BE2C (cell line): ENCODE data around the gene UBXN10.
A peak's percentile ranks its signal among the peaks of the same experiment; 100 is the strongest.

Source experiments
- DNase-seq: peaks from one replicate; pipeline ENCODE4 v3.0.0-alpha.2; 2020
- H3K27me3 ChIP-seq: fragments of 250-450 bp; sonication (Bioruptor Pico); 2 replicates; pipeline ENCODE4 v1.5.1; 2020; ENCODE audit warnings: mild to moderate bottlenecking
- H3K36me3 ChIP-seq: fragments of 250-450 bp; sonication (Bioruptor Pico); 2 replicates; pipeline ENCODE4 v1.5.1; 2020; ENCODE audit warnings: mild to moderate bottlenecking
- H3K4me1 ChIP-seq: fragments of 250-450 bp; sonication (Bioruptor Pico); 2 replicates; pipeline ENCODE4 v1.5.1; 2020
- H3K4me3 ChIP-seq: 2 replicates; pipeline ENCODE4 v1.5.1; 2011; ENCODE audit warnings: low read depth, low read length
- H3K9me3 ChIP-seq: fragments of 250-450 bp; sonication (Bioruptor Pico); 2 replicates; pipeline ENCODE4 v1.5.1; 2020
- TF ChIP-seq, protein P1 (sequence below): IDR thresholded peaks from 2 replicates; pipeline ENCODE4 v1.5.1; 2012; ENCODE audit warnings: mild to moderate bottlenecking, low read depth, low read length

UBXN10 gene

DNA sequence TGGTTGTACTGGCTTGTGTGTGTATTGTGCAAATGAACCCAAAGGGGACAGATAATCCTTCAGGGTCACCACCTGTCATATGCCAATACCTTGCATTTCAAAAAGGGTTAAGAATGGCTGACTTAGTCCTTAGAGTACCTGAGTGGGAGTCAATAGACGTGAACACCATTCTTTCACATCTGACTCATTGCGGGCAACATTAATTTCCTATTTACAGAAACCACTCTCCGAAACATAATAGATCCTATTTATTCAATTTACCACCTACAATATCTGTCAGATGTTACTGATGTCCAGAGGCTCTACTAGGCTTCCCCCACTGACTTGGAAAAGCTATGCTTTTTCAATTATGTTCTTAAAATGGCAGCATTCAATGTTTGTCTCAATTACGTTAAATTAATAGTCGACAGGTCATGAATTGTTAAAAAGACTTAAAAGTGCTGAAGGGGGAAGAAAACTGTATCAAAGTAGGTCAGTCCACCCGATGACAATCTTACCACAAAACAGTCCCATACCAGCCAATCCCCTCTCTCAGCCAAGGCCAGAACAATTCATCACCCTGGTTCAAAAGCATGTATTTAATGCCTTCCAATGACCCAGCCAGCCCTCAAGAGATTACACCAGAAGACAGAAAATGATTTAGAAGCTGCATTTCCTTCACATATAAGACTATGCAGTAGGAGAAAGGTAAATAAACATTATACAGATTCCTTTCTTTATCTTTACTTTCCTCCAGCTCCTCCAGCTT lies 49.1 kb downstream of the UBXN10 start:
- no peak for DNase-seq
- H3K36me3 ChIP-seq: no peaks in the 10 kb centered on the region
- no peaks in the 10 kb centered on the region for H3K27me3 ChIP-seq
- no peaks in the 10 kb centered on the region for H3K9me3 ChIP-seq
- TF ChIP-seq, protein P1, sequence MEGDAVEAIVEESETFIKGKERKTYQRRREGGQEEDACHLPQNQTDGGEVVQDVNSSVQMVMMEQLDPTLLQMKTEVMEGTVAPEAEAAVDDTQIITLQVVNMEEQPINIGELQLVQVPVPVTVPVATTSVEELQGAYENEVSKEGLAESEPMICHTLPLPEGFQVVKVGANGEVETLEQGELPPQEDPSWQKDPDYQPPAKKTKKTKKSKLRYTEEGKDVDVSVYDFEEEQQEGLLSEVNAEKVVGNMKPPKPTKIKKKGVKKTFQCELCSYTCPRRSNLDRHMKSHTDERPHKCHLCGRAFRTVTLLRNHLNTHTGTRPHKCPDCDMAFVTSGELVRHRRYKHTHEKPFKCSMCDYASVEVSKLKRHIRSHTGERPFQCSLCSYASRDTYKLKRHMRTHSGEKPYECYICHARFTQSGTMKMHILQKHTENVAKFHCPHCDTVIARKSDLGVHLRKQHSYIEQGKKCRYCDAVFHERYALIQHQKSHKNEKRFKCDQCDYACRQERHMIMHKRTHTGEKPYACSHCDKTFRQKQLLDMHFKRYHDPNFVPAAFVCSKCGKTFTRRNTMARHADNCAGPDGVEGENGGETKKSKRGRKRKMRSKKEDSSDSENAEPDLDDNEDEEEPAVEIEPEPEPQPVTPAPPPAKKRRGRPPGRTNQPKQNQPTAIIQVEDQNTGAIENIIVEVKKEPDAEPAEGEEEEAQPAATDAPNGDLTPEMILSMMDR: no peak
- no peak overlapping the region for H3K4me3 ChIP-seq
- no peaks in the 10 kb centered on the region for H3K4me1 ChIP-seq

DNA sequence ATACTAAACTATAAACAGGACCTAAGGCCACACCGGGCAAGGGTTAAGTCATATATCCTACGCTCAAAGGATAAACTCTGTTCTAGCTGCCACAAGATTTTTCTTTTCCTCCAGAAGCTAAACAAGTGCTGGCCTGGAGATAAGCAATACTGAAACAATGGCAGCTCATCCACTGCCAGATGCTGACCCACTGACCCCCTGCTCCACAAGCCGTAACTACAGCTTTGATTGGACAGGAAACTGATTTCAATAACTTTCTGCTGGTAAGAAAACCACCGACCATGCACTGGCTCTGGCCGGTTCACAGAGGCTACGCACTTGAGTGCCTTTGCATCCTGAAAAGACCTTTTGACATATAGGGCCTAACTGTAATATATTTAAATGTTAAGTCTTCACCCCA lies 51.8 kb downstream of the UBXN10 start:
- H3K36me3 ChIP-seq: no peaks in the 10 kb centered on the region
- H3K4me1 ChIP-seq: no peaks in the 10 kb centered on the region
- DNase-seq: peak; percentile 30
- H3K4me3 ChIP-seq: no peak overlapping the region
- TF ChIP-seq, protein P1: no peak
- no peaks in the 10 kb centered on the region for H3K27me3 ChIP-seq
- no peaks in the 10 kb centered on the region for H3K9me3 ChIP-seq

DNA sequence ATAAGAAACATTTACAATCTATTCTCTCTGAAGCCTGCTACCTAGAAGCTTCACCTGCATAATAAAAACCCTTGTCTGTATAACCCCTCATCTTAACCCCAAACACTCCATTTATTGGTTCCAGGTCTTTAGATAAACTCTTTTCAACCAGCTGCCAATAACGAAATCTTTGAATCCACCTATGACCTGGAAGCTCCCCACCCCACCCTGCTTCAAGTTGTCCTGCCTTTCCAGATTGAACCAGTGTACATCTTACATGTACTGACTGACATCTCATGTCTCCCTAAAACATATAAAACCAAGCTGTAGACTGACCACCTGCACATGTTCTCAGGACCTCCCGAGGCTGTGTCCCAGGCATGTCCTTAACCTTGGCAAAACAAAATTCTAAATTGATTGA lies 54.1 kb downstream of the UBXN10 start:
- DNase-seq: no peak
- Histone ChIP-seq H3K27me3 (no peaks in the 10 kb centered on the region), H3K36me3 (no peaks in the 10 kb centered on the region), H3K4me1 (no peaks in the 10 kb centered on the region), H3K4me3 (no peak overlapping the region), H3K9me3 (no peaks in the 10 kb centered on the region)
- TF ChIP-seq, protein P1: no peak

DNA sequence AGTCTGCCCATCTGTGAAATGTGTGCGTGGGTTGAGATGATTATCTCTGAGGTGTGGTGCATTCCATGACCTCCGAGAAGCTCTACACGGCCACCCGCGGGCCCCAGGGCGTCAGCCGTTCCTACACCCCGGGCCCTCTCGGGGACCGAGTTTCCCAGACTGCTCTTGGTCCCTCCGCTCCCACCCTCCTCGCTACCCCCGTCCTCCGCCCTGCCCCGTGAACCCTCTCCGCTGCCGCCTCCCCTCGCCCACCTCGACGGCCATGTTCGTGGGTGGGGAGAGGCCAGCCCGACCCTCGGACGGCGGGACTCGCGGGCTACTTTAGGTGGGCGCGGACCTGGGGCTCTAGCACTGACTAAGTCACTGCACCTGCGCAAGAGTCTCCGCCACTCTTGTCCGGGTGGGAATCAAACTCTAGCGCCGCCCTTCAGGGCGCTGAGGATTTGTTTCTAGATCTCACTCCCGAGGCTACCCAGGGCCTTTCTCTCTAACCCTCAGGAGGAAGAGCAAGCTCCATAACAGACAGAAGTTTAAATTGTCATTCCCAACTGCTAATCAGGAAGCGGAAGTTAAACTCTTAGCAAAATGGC lies 57.1 kb downstream of the UBXN10 start:
- Histone ChIP-seq H3K4me1 (no peaks in the 10 kb centered on the region), H3K4me3 (no peak overlapping the region), H3K9me3 (no peaks in the 10 kb centered on the region), H3K36me3 (no peaks in the 10 kb centered on the region), H3K27me3 (no peaks in the 10 kb centered on the region)
- no peak for DNase-seq
- TF ChIP-seq, protein P1: no peak
